ENCODE results near the gene CCNK. TPM values are rescaled to one million over a fixed set of nuclear protein-coding genes. Genes with fewer than 3 reads are reported as not detected.

CCNK gene
- total RNA-seq, 4 donors from 2014 or later: 14.5 to 42.6 (median 31.3) TPM

- no peaks in the 10 kb centered on the region for H3K27me3 ChIP-seq
- WGBS, 2 donors (ENCODE audit: low coverage in 1 of 2): 71 to 76% methylated on average over 2 to 12 of the region's 12 CpGs
- in situ Hi-C loops (cut with MboI; ENCODE audit: low pct_ligation_motif_present in 1 of 4, low pct_unique_long_range_greater_than_20kb in 1 of 4, low sequenced_read_pairs in 3 of 4): loop anchor here in 1 of 4 donors (25.0 kb wide), 1 partner anchor 101 kb away; the partner anchor contains the start of gene CCDC85C
- peaks cover 0 to 10% (median 4%) of the 10 kb centered on the region in 4 donors for H3K4me1 ChIP-seq
- DNase-seq: no peak
- intact Hi-C loops (cut with DNase I; ENCODE audit: low total_unique reads): no loop called here
- H3K27ac ChIP-seq: peak overlapping the region; percentile 35 to 87 (median 61)
- no peak overlapping the region for H3K4me3 ChIP-seq
- peaks cover 0 to 22% (median 9%) of the 10 kb centered on the region in 4 donors for H3K36me3 ChIP-seq
- no peaks in the 10 kb centered on the region for H3K9me3 ChIP-seq
- TF ChIP-seq CTCF (IDR thresholded peaks at IDR 0.05): no peak
- TF ChIP-seq POLR2AphosphoS5 (IDR thresholded peaks at IDR 0.05): no peak
- no peak for TF ChIP-seq POLR2A (IDR thresholded peaks at IDR 0.05)
- TF ChIP-seq EP300 (IDR thresholded peaks at IDR 0.05; ENCODE audit: low read depth): no peak
These were observed 30.4 kb downstream of the CCNK start for GRCh38 chr14:99511421-99512109.

- Histone ChIP-seq H3K27me3 (no peaks in the 10 kb centered on the region), H3K9me3 (no peaks in the 10 kb centered on the region), H3K4me3 (no peak overlapping the region), H3K27ac (peak overlapping the region; percentile 35 to 87 (median 61)), H3K36me3 (peaks cover 0 to 17% (median 6%) of the 10 kb centered on the region in 4 donors), H3K4me1 (peaks cover 0 to 10% (median 4%) of the 10 kb centered on the region in 4 donors)
- TF ChIP-seq EP300 (IDR thresholded peaks at IDR 0.05; ENCODE audit: low read depth) (no peak), CTCF (IDR thresholded peaks at IDR 0.05) (no peak), POLR2A (IDR thresholded peaks at IDR 0.05) (no peak), POLR2AphosphoS5 (IDR thresholded peaks at IDR 0.05) (no peak)
- 73 to 74% methylated on average over 8 to 10 of the region's 10 CpGs for WGBS, 2 donors (ENCODE audit: low coverage in 1 of 2)
- intact Hi-C loops (cut with DNase I; ENCODE audit: low total_unique reads): no loop called here
- in situ Hi-C loops (cut with MboI; ENCODE audit: low pct_ligation_motif_present in 1 of 4, low pct_unique_long_range_greater_than_20kb in 1 of 4, low sequenced_read_pairs in 3 of 4): loop anchor here in 1 of 4 donors (25.0 kb wide), 1 partner anchor 100 kb away; the partner anchor contains the start of gene CCDC85C
- no peak for DNase-seq
These were observed 30.9 kb downstream of the CCNK start for GRCh38 chr14:99512110-99512449.

- Histone ChIP-seq H3K4me1 (peaks cover 0 to 10% (median 4%) of the 10 kb centered on the region in 4 donors), H3K27ac (peak overlapping the region in 2 of 4 donors; percentile 62 to 87)
These were observed 31.5 kb downstream of the CCNK start for GRCh38 chr14:99512571-99513182.

More at GRCh38 chr14:99512571-99513182, 31.5 kb downstream of the CCNK start:
- H3K27me3 ChIP-seq: no peaks in the 10 kb centered on the region
- H3K9me3 ChIP-seq: no peaks in the 10 kb centered on the region
- H3K4me3 ChIP-seq: no peak overlapping the region
- DNase-seq: no peak
- TF ChIP-seq POLR2AphosphoS5 (IDR thresholded peaks at IDR 0.05): no peak
- no peak for TF ChIP-seq CTCF (IDR thresholded peaks at IDR 0.05)
- TF ChIP-seq POLR2A (IDR thresholded peaks at IDR 0.05): no peak
- no peak for TF ChIP-seq EP300 (IDR thresholded peaks at IDR 0.05; ENCODE audit: low read depth)
- in situ Hi-C loops (cut with MboI; ENCODE audit: low pct_ligation_motif_present in 1 of 4, low pct_unique_long_range_greater_than_20kb in 1 of 4, low sequenced_read_pairs in 3 of 4): loop anchor here in 1 of 4 donors (25.0 kb wide), 1 partner anchor 100 kb away; the partner anchor contains the start of gene CCDC85C
- 90 to 100% methylated on average over 1 to 16 of the region's 16 CpGs for WGBS, 2 donors (ENCODE audit: low coverage in 1 of 2)
- peaks cover 0 to 13% (median 4%) of the 10 kb centered on the region in 4 donors for H3K36me3 ChIP-seq
- intact Hi-C loops (cut with DNase I; ENCODE audit: low total_unique reads): no loop called here

All from transverse colon (tissue), 4 donors.